IPS-NIHi7 (cell line): ENCODE measurements around the gene GARRE1.

ENCODE experiments used
- DNase-seq: peaks from one replicate; pipeline ENCODE4 v3.0.0; 2012; ENCODE audit warnings: mixed read lengths; ENCODE audit errors: extremely low spot score

Gene GARRE1

DNA sequence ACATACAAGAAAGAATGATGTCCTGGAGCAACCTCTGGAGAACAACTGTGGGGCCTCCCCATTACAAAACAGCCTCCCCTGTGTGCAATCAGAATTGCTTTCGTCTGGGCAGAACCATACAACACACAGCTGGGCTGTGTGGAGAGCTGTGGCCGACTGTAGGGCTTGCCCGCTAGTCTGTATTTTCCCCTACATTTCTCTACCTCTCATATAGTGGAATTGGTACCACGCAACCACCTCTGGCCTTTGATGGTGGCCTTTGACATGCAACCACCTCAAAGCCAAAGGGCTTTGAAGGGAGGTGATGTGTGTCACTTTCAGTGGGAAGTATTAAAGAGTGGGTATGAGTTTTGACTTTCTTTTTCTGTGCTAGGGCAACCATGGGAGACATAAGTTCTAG, 34.0 kb downstream of the GARRE1 start:
- DNase-seq: no peak

DNA sequence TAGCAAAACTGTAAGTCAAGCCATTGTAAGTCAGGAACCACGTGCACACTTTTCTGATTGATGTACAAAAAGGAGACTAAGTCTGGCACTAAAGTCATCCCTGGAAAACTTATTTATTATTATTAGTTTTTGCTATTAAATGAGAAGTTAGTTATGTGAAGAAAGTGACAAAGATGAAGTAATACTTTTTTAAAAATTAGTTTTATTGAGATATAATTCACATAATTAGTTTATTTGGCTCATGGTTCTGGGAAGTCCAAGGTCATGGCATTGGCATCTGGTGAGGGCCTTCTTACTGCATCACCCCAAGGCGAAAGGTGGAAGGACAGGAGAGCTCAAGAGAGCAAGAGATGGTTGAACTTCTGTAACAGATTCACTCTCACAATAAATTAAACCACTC, 36.9 kb downstream of the GARRE1 start:
- DNase-seq: no peak

DNA sequence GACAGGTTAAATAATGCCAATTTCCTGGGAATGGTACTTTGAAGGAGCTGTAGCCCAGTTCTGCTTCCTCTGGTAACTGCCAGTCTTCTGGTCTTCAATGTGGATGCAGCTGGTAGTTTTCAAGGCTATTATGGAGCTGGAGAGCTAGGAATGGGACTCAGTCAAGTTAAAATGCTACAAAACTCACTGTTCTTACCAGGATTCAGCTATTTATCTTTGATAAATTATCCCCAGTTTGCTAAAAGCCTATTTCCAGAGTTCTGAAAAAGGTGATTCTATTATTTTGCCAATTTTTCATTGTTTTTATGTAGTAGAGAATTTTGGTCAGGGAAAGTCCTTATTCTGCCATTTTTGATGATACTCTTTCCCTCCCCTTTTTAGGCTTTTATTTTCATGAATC, 40.7 kb downstream of the GARRE1 start:
- DNase-seq: no peak

GRCh38 chr19:34298891-34299520, 44.7 kb downstream of the GARRE1 start:
- DNase-seq: no peak

DNA sequence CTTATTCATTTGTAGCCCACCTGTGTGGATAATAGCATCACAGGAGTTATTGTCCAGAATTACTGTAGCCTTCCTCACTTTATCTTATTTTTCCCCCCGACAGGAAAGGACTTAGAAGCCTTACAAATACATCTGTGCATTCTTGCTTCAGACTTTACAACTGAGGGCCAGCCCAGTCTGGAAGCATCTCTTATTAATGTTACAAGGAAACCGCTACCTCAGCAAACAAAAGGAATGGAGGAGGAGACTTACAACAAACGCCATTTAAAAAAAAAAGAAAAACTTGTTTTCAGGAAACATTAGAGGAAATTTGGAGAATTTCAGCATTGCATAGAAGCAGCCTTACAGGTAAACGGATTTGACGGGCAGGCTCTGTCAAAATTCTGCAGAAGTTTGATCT, 45.2 kb downstream of the GARRE1 start:
- no peak for DNase-seq

- no peak for DNase-seq
These were observed 46.0 kb downstream of the GARRE1 start for GRCh38 chr19:34300380-34300779.

GRCh38 chr19:34300962-34301361, 46.6 kb downstream of the GARRE1 start:
- no peak for DNase-seq
